NCI-H748 (cell line): Measurements from ENCODE around the gene NOD1.

Source experiments
- DNase-seq: peaks from one replicate; lab custom pipeline; 2025; ENCODE audit not compliant: unreplicated experiment; lab: John Stamatoyannopoulos, UW

The NOD1 gene

DNA sequence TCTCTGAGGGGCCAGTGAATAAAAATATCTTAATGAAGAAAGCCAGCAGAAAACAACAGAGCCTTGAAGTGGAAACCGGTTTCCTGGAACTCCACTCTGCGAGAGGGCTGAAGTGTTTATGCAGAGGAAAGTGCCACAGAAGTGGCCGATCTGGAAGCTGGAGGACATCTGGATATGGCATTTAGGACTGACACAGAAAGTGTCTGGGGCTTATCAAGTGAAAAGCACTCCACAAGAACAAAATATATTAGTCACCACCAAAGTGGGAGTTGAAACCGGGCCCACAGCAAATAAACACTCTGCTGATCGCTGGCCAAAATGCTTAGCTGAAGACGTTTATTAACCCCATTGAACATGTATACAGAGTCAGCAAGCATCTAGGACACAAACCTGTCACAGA, 7.8 kb downstream of the NOD1 start:
- no peak for DNase-seq

GRCh38 chr7:30470163-30470770, 8.3 kb downstream of the NOD1 start:
- DNase-seq: no peak

DNA sequence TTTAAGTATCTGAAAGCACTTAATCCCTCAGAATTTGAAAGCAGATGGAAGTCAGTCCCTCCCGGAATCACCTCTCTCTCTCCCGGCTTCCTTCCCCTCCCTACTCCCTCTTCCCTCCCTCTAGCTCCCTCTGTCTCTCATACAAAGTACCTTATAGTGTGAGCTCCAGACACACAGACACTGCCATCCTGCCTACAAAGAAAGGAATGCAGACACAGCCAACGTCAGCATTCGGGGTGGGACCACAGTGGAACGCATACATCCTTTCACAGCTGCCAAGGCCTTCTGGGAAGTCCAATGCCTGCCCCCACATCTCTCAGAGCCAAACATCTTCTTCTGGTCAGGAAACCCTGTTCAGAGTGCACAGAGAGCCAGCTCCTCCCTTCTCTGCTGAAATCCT, 9.3 kb downstream of the NOD1 start:
- no peak for DNase-seq

GRCh38 chr7:30468791-30469190, 9.8 kb downstream of the NOD1 start:
- DNase-seq: no peak

DNA sequence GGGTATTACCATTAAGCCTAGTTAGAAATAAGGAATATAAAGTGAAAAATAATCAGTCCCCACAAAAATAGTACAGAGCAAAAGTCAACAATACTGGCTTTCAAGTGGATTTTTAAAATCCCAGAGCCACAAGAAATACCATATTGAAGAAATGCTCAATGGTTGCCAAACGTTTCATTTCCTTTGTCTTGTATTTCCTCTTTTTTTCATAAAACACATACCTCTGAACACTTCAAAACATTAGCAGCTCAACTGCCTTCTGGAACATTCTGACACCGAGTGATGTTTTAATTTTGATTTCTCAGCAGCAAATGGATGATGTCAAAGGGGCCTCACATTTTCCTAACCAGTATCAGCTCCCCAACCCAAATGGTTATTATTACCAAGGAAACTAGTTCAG, 10.5 kb downstream of the NOD1 start:
- no peak for DNase-seq

GRCh38 chr7:30467271-30467670, 11.3 kb downstream of the NOD1 start:
- no peak for DNase-seq

DNA sequence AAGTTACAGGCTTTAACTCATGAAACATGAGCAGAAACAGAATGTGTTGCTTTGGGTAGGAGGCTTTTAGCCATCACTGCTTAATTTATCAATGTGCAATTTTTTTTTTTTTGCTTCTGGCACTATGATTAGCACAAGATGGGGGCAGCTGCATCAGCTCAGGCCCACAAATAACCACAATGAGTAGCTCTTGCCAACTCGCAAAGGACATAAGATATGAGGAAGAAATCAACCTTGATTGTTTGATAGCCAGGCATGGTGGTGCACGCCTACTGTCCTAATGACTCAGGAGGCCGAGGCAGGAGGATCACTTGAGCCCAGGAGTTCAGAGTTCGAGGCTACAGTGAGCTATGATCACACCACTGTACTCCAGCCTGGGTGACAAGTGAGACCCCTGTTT, 12.3 kb downstream of the NOD1 start:
- no peak for DNase-seq

DNA sequence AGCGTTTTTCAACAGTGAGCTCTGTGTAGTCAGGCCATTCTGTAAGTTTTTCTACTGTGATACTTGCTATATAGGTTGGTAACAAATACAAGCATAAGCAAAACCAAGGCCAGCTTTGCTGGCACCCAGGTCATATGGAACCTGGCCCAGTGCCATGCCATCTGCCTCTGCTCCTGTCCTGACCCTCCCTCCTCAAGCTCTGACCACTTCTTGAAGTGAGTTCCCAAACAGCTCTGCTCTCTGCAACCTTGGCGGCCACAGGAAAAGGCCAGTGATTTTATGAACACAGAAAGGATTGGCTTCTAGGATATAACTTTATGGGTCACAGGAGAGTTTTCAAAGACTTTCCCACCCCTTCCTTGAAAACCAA, 12.8 kb downstream of the NOD1 start:
- no peak for DNase-seq

- DNase-seq: no peak
Observed at GRCh38 chr7:30465046-30465810, 13.4 kb downstream of the NOD1 start.

GRCh38 chr7:30464231-30464671, 14.3 kb downstream of the NOD1 start:
- DNase-seq: no peak

DNA sequence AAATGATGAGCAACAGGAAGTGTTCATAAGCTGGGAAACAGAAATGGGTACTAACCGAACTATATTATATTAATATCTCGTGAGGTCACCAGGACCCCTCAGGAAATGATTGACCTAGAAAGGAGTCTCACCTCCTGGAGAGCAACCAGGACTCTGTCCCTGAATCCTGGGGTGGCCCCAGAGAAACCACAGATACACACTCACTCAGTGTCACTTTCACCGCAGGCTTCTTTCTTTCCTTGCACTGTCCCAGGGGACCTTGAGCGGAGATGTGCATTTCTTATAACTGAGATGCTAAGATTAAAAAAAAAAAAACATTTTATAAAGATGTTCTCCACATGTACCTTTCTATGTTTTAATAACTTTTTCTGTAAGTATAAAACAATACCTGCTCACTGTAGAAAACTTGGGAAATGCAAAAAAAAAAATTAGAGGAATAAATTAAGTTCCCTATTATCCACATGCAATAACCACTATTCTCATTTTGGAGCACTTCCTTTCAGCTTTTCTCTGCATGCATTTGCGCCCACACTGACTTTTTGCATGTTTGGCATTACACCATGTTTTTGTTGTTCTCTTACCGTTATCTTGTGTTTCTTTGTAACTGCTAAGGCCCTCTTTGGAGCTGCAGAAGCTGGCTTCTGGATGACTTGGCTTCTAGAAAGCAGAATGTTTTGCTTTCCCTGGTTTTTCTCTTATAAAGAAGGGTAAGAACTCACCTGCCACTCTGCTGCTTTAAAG, 15.0 kb downstream of the NOD1 start:
- DNase-seq: no peak

GRCh38 chr7:30462179-30462578, 16.4 kb downstream of the NOD1 start:
- DNase-seq: no peak

GRCh38 chr7:30460246-30460633, 18.3 kb downstream of the NOD1 start:
- no peak for DNase-seq

GRCh38 chr7:30459591-30460245, 18.9 kb downstream of the NOD1 start:
- DNase-seq: no peak

DNA sequence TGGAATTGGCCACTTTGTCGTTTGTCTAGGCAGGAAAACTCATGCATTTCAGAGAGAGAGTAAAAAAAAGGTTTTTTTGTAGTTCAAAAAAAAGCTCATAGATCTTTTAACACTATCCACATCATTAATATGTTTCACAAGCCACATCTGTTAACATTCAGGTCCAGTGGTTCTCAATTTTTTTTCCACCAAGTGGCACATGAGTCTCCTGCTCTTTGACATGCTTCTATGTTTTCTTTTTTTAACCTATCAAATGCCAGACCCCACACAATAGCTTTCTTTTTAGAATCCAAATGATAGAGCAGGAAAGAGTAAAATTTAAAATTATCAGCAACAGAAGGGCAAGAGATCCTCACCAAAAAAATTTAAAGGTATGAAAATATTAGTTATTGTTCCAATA, 20.3 kb downstream of the NOD1 start:
- no peak for DNase-seq

DNA sequence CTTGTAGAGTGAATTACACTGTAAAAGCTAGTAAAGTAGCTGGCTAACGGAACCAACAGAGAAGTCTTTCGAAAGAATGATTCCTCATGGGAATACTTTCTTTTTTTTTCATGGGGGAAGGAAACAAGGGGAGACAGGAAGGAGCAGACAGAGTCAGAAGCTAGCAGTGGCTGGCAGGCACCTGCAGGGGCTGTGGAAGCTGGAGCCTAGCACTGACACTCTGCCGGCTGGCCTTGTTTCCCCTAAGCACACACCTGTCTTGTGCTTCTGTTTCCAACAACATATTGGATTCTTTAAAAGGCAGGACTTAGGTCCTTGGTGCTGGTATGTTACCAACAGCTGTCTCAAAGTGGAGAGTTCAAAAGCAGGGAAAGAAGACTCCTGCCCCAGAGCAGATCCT, 24.7 kb downstream of the NOD1 start:
- DNase-seq: no peak

DNA sequence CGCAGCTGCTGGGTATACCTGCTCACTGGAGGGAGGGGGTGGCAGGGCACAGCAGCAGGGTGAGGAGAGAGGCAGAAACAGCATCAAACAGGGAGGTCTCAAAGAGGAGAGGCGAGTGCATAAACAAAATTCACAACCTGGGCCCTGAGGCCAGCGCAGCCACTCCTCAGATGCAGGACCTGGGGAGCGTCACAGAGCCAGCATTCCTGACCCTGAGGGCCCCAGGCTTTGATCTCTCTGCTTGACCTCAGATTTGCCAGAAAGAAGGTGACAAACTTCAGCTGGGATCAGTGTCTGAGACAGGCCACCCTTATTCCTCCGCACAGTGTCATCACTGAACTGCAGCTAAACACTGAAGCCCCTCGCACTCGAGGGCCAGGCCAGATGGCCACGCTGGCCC, 25.6 kb downstream of the NOD1 start:
- DNase-seq: no peak

- DNase-seq: no peak
Observed at GRCh38 chr7:30452280-30452930, 26.2 kb downstream of the NOD1 start.

GRCh38 chr7:30451539-30452279, 26.9 kb downstream of the NOD1 start:
- DNase-seq: no peak

- no peak for DNase-seq
Observed at GRCh38 chr7:30450983-30451497, 27.5 kb downstream of the NOD1 start.
